DMS 273 (cell line): ENCODE measurements around the gene TMEM164.

Source experiments
- DNase-seq: peaks from one replicate; lab custom pipeline; 2025; ENCODE audit not compliant: unreplicated experiment; lab: John Stamatoyannopoulos, UW

TMEM164 gene

DNA sequence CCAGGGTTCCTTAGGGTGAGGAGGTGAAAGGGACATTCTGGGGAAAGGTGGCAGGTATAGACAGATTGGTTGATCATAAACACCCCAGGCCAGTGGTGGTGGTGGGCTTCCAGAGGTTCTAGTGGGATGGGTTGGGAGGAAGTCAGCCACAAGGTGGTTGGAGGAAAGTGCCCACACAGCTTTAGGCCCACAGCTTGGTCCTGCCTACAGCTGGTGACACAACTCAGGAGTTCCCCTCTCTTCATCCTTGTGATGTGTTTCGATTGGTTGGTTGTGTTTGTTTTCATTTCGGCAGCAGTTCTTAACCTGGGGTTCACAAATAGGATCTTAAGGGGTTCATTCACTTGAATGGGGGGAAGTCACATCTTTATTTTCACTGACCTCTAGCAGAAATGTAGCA is 157.0 kb downstream of the TMEM164 start:
- no peak for DNase-seq

DNA sequence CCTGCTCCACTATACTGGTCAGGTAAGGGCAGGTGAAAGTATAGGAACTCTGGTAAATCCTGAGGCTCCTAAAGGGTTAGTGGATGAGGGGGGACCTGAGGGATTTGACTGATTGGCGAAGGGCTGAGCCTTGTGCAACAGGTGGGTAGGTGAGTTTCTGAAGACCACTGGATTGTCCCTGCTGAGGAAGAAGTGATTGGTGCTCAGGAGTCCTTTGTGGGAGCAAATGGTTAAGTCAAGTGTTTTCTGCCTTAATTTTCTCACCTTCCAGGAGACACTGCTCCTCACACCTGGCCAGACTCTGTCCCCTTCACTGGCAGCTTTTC is 158.4 kb downstream of the TMEM164 start:
- no peak for DNase-seq

DNA sequence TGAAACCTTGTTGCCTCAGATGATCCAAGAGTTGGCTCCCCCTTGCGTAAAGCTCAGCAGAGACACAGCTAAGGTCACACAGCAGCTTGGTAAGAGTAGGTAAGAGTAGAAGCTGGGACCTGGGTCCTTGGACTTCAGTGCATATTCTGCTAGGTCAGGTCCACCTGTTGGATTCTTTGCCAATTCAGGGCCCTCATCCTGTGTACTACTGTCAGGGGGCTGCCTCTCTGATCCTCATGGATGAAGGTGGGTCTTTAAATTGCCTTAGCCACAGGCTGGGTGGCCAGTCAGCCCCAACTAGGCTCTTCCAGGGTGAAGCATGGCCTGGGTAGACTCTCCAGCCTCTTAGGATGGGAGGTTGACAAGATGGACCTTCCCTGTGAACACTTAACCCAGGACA is 159.2 kb downstream of the TMEM164 start:
- DNase-seq: no peak

- DNase-seq: no peak
Observed at GRCh38 chrX:110162867-110163266, 160.0 kb downstream of the TMEM164 start.

GRCh38 chrX:110163488-110163887 is 160.6 kb downstream of the TMEM164 start:
- no peak for DNase-seq

GRCh38 chrX:110167952-110168451 is 165.1 kb downstream of the TMEM164 start:
- peak; percentile 72 for DNase-seq

GRCh38 chrX:110168585-110168984 is 165.7 kb downstream of the TMEM164 start:
- DNase-seq: no peak

GRCh38 chrX:110170029-110170428 is 167.1 kb downstream of the TMEM164 start:
- no peak for DNase-seq

GRCh38 chrX:110171442-110171841 is 168.5 kb downstream of the TMEM164 start:
- no peak for DNase-seq

DNA sequence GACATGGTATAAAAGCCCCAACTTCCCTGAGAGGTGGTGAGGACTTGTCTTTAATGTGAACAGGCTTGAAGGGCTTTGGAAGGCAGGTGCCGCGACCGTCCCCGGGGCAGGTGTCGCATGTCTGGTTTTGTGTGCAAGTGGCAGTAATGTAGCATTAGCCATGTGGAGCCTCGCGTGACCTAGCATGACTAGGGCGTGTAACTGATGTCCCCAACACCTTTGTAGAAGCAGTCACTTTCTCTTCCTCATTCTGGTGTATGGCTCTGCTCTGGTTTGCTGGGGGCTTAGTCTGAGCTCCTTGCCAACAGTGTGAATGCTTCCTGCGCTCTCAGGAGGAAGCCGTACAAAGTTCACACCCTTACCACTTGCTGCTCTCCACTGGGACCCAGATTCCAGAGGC is 169.3 kb downstream of the TMEM164 start:
- no peak for DNase-seq

DNA sequence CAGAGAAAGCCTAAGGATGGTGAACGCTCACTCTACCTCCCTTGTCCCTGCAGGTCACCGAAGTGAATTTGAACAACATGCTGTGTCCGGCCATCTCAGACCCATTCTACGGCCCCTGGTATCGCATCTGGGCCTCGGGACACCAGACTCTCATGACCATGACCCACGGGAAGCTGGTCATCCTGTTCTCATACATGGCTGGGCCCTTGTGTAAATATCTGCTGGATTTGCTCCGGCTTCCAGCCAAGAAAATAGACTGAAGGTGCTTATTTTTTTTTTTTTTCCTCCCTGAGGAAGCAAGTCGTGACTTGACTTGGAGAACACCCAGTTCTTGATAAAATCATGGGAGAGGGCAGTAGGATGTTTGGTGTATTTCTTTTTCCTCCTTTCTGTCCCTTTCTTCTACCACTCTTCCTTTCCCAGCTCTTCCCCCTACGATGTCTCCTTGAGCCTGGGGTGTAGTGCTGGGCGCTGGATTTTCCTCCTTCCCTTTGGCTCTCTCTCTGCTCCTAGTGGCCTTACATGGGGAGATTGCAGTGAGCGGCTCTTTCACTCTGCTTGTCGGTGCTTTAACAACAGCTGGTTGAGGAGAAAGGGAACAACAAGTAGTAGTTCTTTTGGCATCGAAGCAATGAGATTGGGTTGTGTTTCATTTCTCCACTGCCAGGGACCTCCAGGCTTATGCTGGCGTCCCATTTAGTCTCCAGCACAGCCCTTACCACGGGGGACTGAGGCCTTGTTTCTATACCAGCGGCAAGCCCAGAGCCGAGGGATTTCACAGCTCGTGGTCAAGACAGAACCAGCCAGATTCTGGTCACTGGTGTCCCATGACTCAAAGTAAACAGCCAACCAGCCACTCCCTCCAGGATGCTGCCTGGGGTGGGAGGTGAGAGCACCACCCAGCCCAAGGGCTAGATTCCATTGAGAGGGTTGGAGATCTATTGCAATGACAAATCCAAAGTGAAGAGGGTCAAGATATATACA is 170.6 kb downstream of the TMEM164 start:
- no peak for DNase-seq

- no peak for DNase-seq
Observed at GRCh38 chrX:110175146-110175545, 172.2 kb downstream of the TMEM164 start.

GRCh38 chrX:110175696-110176095 is 172.8 kb downstream of the TMEM164 start:
- no peak for DNase-seq

DNA sequence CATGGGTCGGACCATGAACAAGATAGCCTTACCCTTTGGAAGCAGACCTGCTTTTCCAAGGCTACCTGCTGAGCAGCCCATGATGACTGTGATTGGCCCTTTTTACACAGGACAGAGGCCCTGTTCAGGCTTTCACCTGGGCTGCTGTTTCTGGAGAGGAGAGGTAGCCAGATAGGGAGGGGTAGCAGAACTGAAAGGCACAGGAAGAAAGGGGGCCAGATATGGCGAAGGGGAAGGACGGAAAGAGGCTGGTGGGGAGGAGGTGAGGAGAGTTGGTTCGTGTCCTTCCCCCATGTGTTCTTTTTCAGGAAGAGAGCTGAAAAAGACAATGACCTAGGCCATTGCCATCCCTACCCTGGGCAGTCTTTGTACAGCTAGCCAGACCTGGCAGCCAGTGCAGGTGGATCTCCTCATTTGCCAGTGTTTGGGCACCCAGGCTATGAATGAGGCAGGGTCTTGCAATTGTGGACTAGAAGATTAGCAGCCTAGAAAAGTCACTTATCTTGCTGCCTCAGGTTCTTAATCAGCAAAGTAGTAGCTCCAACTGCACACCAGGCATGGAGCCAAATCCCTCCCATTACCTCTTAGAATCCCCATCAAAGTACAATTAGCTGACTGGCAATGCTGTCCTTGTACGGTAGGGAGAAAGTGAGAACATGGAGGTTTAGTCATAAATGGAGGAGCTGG is 175.4 kb downstream of the TMEM164 start:
- DNase-seq: peak; percentile 15

GRCh38 chrX:110180176-110180927 is 177.4 kb downstream of the TMEM164 start:
- DNase-seq: no peak

DNA sequence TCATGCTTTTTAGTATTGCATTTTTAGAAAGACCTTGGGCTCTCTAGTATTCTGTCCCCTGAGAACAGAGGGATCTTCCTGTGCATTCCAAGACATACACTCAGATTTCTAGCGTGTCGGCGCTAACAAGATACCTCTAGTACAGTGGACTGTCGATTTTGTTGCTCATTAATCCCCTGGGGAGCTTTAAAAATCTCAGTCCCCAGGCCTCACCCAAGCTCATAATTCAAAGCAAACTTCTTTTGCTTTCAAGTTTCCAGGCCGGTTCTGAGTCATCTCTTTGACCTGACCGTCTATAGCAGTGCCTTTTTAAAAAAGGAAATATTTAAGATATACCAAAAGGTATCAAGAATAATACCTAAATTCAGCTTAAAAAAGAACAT is 178.0 kb downstream of the TMEM164 start:
- no peak for DNase-seq

- no peak for DNase-seq
Observed at GRCh38 chrX:110181459-110182137, 178.7 kb downstream of the TMEM164 start.

DNA sequence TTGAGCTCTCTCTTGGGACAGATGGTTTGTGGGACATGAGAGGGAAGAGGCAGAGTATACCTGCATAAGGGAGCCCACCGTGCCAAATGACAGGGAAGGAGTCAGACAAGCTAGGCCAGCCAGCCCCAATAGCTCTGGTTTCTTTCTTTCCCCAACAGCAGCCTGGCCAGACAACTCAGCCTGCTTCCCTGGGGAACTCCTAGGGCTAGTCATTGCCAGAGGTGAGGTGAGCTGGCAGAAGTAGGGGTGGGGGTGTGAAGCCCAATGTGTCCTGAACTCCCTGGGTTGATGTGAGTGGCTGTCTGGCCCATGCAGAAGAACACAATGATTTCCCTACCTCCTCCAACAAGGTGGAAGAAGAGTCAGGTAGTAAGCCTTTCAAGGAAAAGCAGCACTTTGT is 179.4 kb downstream of the TMEM164 start:
- DNase-seq: no peak

- DNase-seq: no peak
Observed at GRCh38 chrX:110182865-110183264, 180.0 kb downstream of the TMEM164 start.

GRCh38 chrX:110183314-110183713 is 180.4 kb downstream of the TMEM164 start:
- DNase-seq: no peak
